ENCODE measurements around the gene ATP8A1. TPM values are rescaled to one million over a fixed set of nuclear protein-coding genes. Genes with fewer than 3 reads are reported as not detected.

Gene ATP8A1
- total RNA-seq, 2 donors from 2014 or later = 15.2 to 24.7 TPM

DNA sequence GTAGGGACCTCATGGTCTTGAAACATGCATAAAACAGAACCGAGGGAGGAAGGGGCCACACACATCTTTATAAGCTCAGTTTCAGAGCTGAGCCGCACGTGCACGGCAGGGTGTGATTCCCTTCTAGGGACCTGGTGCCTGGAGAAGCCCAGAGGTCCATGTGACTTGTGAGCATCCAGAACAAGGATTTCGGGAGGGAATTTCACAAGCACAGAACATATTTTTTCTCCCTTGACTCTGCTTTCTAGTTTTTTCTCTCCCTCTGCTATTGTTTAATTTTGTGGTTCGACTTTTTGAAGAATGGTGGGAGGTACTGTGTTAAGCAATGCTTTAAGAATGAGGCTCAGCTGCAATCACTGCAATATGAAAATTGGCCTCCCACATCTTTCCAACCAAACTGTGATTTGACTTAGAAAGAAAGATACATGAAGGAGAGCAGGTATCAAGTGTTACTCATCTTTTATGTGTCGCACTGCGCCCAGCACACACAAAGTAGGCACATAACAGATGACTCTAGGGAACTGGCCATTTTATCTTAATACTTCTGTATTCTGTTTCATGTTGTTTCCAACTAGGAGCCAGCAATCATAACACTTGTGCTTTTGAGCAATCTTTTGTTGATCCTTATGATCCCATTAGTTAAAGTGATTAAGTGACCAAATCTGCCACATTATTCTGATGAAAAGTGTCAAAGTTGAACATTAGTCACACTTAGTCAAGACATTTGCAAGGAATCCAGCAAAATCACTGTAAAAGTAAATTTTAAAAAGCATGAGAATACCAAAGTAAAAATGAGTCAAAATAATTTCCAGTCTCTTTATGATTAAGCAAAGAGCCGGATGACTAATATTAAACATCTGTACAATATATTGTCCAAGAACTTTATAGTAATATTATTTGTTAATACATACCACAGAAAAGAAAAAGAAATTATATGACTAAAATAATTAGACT is 173.2 kb downstream of the ATP8A1 start:
- H3K4me1 ChIP-seq (ENCODE audit: control insufficient read depth in 1 of 2, low read depth in 2 of 2) = no peaks in the 10 kb centered on the region
- H3K36me3 ChIP-seq = no peaks in the 10 kb centered on the region
- TF ChIP-seq, protein P1, sequence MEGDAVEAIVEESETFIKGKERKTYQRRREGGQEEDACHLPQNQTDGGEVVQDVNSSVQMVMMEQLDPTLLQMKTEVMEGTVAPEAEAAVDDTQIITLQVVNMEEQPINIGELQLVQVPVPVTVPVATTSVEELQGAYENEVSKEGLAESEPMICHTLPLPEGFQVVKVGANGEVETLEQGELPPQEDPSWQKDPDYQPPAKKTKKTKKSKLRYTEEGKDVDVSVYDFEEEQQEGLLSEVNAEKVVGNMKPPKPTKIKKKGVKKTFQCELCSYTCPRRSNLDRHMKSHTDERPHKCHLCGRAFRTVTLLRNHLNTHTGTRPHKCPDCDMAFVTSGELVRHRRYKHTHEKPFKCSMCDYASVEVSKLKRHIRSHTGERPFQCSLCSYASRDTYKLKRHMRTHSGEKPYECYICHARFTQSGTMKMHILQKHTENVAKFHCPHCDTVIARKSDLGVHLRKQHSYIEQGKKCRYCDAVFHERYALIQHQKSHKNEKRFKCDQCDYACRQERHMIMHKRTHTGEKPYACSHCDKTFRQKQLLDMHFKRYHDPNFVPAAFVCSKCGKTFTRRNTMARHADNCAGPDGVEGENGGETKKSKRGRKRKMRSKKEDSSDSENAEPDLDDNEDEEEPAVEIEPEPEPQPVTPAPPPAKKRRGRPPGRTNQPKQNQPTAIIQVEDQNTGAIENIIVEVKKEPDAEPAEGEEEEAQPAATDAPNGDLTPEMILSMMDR (IDR thresholded peaks at IDR 0.05) = no peak
- H3K27ac ChIP-seq = no peak overlapping the region
- DNase-seq (ENCODE audit: low spot score) (no peak), ATAC-seq (ENCODE audit: insufficient number of reproducible peaks, low FRiP score, low read depth) (no peak)
- H3K9me3 ChIP-seq = no peaks in the 10 kb centered on the region
- no peak overlapping the region for H3K4me3 ChIP-seq
- no peaks in the 10 kb centered on the region for H3K27me3 ChIP-seq (replicated peaks; ENCODE audit: insufficient read depth)

DNA sequence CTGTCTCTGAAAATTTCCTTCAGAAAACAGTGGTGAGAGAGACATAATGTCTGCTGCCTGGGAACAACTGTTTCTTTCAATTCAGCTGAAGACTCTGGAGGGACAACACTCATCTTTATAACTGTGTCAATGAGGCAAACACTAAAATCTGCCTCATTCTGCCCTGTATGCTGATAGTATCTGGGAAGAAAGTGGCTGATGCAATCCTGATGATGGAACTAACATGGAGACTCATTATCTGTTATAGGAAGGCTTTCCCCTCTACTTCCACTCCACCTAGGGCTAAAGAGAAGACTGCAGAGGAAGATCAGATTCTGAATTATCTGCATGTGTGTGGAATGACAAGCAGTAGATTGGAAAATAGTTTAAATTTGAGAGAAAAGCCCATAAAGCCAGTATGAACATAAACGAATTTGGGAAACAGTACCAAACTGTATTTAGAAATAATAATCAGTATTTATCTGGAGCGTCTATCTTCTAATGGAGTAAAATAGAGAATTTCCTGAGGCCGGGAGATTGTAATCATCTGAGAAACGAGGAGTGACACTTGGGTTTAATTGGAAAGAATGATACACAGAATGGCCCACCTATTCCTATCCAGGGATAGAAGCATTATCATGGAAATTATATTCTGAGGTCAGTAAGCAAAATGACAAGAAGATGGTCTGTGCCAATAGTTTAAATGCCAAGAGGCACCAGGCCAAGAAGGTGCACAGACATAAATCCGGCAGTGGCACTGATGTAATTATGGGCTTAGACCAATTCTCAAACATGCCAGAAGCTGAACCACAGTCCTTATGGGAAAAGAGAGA is 174.2 kb downstream of the ATP8A1 start:
- no peak for DNase-seq (ENCODE audit: low spot score)
- H3K36me3 ChIP-seq = no peaks in the 10 kb centered on the region
- H3K27ac ChIP-seq = no peak overlapping the region
- H3K4me3 ChIP-seq = no peak overlapping the region
- no peaks in the 10 kb centered on the region for H3K27me3 ChIP-seq (replicated peaks; ENCODE audit: insufficient read depth)
- ATAC-seq (ENCODE audit: insufficient number of reproducible peaks, low FRiP score, low read depth) = no peak
- TF ChIP-seq, protein P1 (IDR thresholded peaks at IDR 0.05) = no peak
- H3K9me3 ChIP-seq = no peaks in the 10 kb centered on the region
- H3K4me1 ChIP-seq (ENCODE audit: control insufficient read depth in 1 of 2, low read depth in 2 of 2) = no peaks in the 10 kb centered on the region

DNA sequence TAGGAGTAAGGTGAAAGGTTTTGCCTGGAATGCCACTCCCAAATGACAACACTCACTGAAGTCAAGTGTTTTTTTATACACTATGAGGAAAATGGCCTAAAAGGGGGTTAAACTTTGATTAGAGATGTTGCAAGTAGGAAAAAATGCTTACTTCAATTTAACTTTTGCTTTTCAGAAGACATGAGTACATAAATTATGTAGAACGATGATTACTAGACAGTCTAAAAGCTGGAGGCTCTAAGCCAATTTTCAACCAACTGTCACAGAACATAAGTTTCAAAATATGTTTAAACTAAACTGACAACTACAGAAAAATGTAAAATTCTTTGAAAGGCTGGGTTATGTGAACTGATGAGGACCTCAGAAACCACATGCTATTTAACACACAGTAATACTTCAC is 176.2 kb downstream of the ATP8A1 start:
- Histone ChIP-seq H3K4me1 (ENCODE audit: control insufficient read depth in 1 of 2, low read depth in 2 of 2) (no peaks in the 10 kb centered on the region), H3K27me3 (replicated peaks; ENCODE audit: insufficient read depth) (no peaks in the 10 kb centered on the region), H3K9me3 (no peaks in the 10 kb centered on the region), H3K4me3 (no peak overlapping the region), H3K27ac (no peak overlapping the region), H3K36me3 (no peaks in the 10 kb centered on the region)
- TF ChIP-seq, protein P1 (IDR thresholded peaks at IDR 0.05) = no peak
- ATAC-seq (ENCODE audit: insufficient number of reproducible peaks, low FRiP score, low read depth) = no peak
- DNase-seq (ENCODE audit: low spot score) = no peak

DNA sequence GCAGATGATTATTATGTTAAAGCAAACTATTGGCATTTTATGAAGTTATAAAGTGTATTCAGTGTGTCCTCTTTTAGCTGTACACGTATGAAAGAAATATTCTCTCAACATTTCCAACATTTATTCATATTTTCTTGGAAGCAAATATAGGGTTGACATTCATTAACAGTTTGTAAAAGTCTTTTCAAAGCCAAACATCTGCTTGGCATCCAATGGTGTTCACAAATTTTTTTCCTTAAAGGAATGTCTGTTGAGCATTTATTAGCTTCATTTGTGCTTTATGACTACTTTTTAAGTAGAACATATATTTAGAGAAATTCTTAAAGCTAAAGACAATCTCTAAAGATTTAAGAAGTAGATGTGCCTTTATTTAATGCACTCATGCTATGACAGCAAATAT is 176.6 kb downstream of the ATP8A1 start:
- Histone ChIP-seq H3K4me1 (ENCODE audit: control insufficient read depth in 1 of 2, low read depth in 2 of 2) (no peaks in the 10 kb centered on the region), H3K36me3 (no peaks in the 10 kb centered on the region), H3K9me3 (no peaks in the 10 kb centered on the region), H3K27me3 (replicated peaks; ENCODE audit: insufficient read depth) (no peaks in the 10 kb centered on the region), H3K4me3 (no peak overlapping the region), H3K27ac (no peak overlapping the region)
- TF ChIP-seq, protein P1 (IDR thresholded peaks at IDR 0.05) = no peak
- DNase-seq (ENCODE audit: low spot score) = no peak
- no peak for ATAC-seq (ENCODE audit: insufficient number of reproducible peaks, low FRiP score, low read depth)

DNA sequence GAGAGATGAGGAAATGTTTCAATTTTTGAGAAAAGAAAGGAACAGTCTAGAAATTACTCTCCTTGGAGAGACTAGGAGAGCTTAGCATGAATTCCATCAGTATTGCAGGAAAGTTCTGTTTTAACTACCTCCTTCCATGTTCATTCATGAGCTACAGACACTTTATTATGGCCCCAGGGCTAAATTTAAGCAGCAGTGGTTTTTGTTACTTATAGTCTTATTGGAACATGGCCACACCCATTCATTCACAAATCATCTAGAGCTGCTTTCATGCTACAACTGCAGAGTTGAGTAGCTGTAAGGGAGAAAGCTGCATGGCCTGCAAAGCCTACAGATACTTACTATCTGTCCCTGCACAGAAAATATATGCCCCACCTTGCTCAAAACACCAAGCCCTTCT is 178.0 kb downstream of the ATP8A1 start:
- H3K4me1 ChIP-seq (ENCODE audit: control insufficient read depth in 1 of 2, low read depth in 2 of 2) = no peaks in the 10 kb centered on the region
- H3K27me3 ChIP-seq (replicated peaks; ENCODE audit: insufficient read depth) = no peaks in the 10 kb centered on the region
- no peak for DNase-seq (ENCODE audit: low spot score)
- no peaks in the 10 kb centered on the region for H3K36me3 ChIP-seq
- H3K9me3 ChIP-seq = no peaks in the 10 kb centered on the region
- TF ChIP-seq, protein P1 (IDR thresholded peaks at IDR 0.05) = no peak
- no peak overlapping the region for H3K27ac ChIP-seq
- H3K4me3 ChIP-seq = no peak overlapping the region
- ATAC-seq (ENCODE audit: insufficient number of reproducible peaks, low FRiP score, low read depth) = no peak

Measured in thoracic aorta (tissue), 2 donors.